PC-3 (cell line): Measurements from ENCODE around the gene DUSP5. TPM values are rescaled to one million over a fixed set of nuclear protein-coding genes. Genes with fewer than 3 reads are reported as not detected.

Experiments used
- ATAC-seq: fragments of 200-7000 bp; cut with Tn5 transposase; 2 replicates; pipeline ENCODE4 v1.9.1; 2020; ENCODE audit warnings: mild to moderate bottlenecking, moderate library complexity
- BruUV-seq: library from RNA; stranded (reverse); fragments of 400-500 nt; replicated peaks from 2 replicates; lab custom pipeline; 2021; lab: Mats Ljungman, UMichigan
- CTCF ChIA-PET: fragments of 300-600 bp; sonication (Branson Sonifier 250); formaldehyde crosslinking; loops from one replicate; lab custom pipeline; 2022; ENCODE audit warnings: antibody characterized with exemption; lab: Charles Lee
- POLR2A ChIA-PET: fragments of 300-600 bp; sonication (Branson Sonifier 250); formaldehyde crosslinking; loops from one replicate; lab custom pipeline; 2022; ENCODE audit warnings: antibody characterized with exemption; ENCODE audit not compliant: unreplicated experiment; lab: Charles Lee
- DNase-seq: peaks from one replicate; pipeline ENCODE4 v3.0.0-alpha.2; 2015
- H2AFZ ChIP-seq: fragments of 300-600 bp; sonication (generic); 2 replicates; pipeline ENCODE4 v1.6.0; 2016; ENCODE audit warnings: antibody characterized with exemption, low read length
- H3F3A ChIP-seq: fragments of 300-600 bp; sonication (generic); one replicate; pipeline ENCODE4 v1.6.0; 2017; ENCODE audit warnings: antibody characterized with exemption, low read length, control low read depth, mild to moderate bottlenecking; ENCODE audit not compliant: unreplicated experiment
- H3K27ac ChIP-seq: fragments of 300-600 bp; sonication (generic); 2 replicates; pipeline ENCODE4 v1.5.1; 2016; ENCODE audit warnings: mild to moderate bottlenecking, low read length
- H3K27me3 ChIP-seq: fragments of 300-600 bp; sonication (generic); 2 replicates; pipeline ENCODE4 v1.6.1; 2016; ENCODE audit warnings: low read length, mixed read lengths
- H3K36me3 ChIP-seq: fragments of 300-600 bp; sonication (generic); 2 replicates; pipeline ENCODE4 v1.6.1; 2016; ENCODE audit warnings: low read depth, mixed run types, low read length, mixed read lengths
- H3K4me1 ChIP-seq: fragments of 300-600 bp; sonication (generic); 2 replicates; pipeline ENCODE4 v1.5.1; 2016; ENCODE audit warnings: low read length; ENCODE audit not compliant: insufficient read depth
- H3K4me2 ChIP-seq: fragments of 300-600 bp; sonication (generic); 2 replicates; pipeline ENCODE4 v1.6.0; 2016; ENCODE audit warnings: low read length
- H3K4me3 ChIP-seq: fragments of 300-600 bp; sonication (generic); 2 replicates; pipeline ENCODE4 v1.5.1; 2016; ENCODE audit warnings: mild to moderate bottlenecking, low read length, mixed read lengths
- H3K79me2 ChIP-seq: fragments of 300-600 bp; sonication (generic); 2 replicates; pipeline ENCODE4 v1.6.1; 2017; ENCODE audit warnings: low read length, mixed read lengths
- H3K9ac ChIP-seq: fragments of 300-600 bp; sonication (generic); 2 replicates; pipeline ENCODE4 v1.6.0; 2016; ENCODE audit warnings: mild to moderate bottlenecking, low read length
- H3K9me2 ChIP-seq: fragments of 300-600 bp; sonication (generic); replicated peaks from 2 replicates; pipeline ENCODE4 v1.6.1; 2016; ENCODE audit warnings: mixed run types, low read length, mixed read lengths
- H3K9me3 ChIP-seq: fragments of 300-600 bp; sonication (generic); 2 replicates; pipeline ENCODE4 v1.6.1; 2016; ENCODE audit warnings: low read length, mixed read lengths
- H4K20me1 ChIP-seq: fragments of 300-600 bp; sonication (generic); 2 replicates; pipeline ENCODE4 v1.6.1; 2016; ENCODE audit warnings: low read length, mixed read lengths
- EZH2 ChIP-seq: fragments of 300-600 bp; sonication (generic); IDR thresholded peaks from one replicate; pipeline ENCODE4 v1.6.1; 2017; ENCODE audit warnings: antibody characterized with exemption, mild to moderate bottlenecking, low read length; ENCODE audit not compliant: unreplicated experiment
- EZH2phosphoT487 ChIP-seq: fragments of 300-600 bp; sonication (generic); IDR thresholded peaks from 2 replicates; pipeline ENCODE4 v1.6.1; 2018; ENCODE audit warnings: mild to moderate bottlenecking, antibody characterized with exemption, low read length, borderline replicate concordance
- intact Hi-C: fragments of 100-400 bp; cut with micrococcal nuclease; formaldehyde crosslinking; loops from 2 replicates; pipeline ENCODE4 v1.9.0; 2023
- total RNA-seq: library from RNA; depleted of rRNA; stranded (reverse); fragments of >200 nt; gene quantifications from 2 replicates; pipeline ENCODE4 v1.2.3, GENCODE V29; 2014
- TF ChIP-seq, protein P1 (sequence below): fragments of 300-600 bp; sonication (generic); conservative IDR thresholded peaks from 2 replicates; pipeline ENCODE4 v1.5.1; 2017; ENCODE audit warnings: antibody characterized with exemption, low read depth, mild to moderate bottlenecking, low read length

DUSP5 gene
- total RNA-seq, 1 experiment from 2014 or later = 206 TPM

DNA sequence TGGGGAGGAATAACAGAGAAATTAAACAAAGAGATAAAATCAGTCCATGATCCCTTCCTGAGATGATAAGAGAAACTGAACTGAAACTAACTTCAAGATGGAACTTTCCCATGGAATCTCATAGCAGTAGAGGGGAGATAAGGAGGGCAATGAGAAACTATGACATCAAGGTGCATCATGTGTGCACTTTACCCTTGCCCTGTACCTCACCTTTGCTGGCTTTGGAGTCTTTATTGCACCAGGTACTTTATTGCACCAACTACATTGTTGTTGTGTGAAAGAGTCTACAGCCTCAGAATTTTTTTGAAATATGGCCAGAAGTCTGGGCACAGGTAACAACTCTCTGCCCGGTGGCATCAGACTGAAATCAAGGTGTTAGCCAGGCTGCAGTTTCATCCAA, 58.6 kb downstream of the DUSP5 start:
- no peak overlapping the region for H3K27ac ChIP-seq
- POLR2A ChIA-PET = no interaction called here
- H3K4me3 ChIP-seq = no peak overlapping the region
- H3K9me2 ChIP-seq = no peaks in the 10 kb centered on the region
- no peaks in the 10 kb centered on the region for H4K20me1 ChIP-seq
- H3F3A ChIP-seq = no peaks in the 10 kb centered on the region
- no peaks in the 10 kb centered on the region for H3K27me3 ChIP-seq
- CTCF ChIA-PET = no interaction called here
- no TSS peak for BruUV-seq
- H3K36me3 ChIP-seq = no peaks in the 10 kb centered on the region
- no peak overlapping the region for H3K4me2 ChIP-seq
- H3K79me2 ChIP-seq = no peaks in the 10 kb centered on the region
- ATAC-seq (no peak), DNase-seq (no peak)
- no peak overlapping the region for H2AFZ ChIP-seq
- TF ChIP-seq EZH2phosphoT487 (no peak), EZH2 (no peak)
- TF ChIP-seq, protein P1, sequence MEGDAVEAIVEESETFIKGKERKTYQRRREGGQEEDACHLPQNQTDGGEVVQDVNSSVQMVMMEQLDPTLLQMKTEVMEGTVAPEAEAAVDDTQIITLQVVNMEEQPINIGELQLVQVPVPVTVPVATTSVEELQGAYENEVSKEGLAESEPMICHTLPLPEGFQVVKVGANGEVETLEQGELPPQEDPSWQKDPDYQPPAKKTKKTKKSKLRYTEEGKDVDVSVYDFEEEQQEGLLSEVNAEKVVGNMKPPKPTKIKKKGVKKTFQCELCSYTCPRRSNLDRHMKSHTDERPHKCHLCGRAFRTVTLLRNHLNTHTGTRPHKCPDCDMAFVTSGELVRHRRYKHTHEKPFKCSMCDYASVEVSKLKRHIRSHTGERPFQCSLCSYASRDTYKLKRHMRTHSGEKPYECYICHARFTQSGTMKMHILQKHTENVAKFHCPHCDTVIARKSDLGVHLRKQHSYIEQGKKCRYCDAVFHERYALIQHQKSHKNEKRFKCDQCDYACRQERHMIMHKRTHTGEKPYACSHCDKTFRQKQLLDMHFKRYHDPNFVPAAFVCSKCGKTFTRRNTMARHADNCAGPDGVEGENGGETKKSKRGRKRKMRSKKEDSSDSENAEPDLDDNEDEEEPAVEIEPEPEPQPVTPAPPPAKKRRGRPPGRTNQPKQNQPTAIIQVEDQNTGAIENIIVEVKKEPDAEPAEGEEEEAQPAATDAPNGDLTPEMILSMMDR = no peak
- intact Hi-C loops = no loop called here
- H3K9ac ChIP-seq = no peak overlapping the region
- H3K9me3 ChIP-seq = no peaks in the 10 kb centered on the region
- H3K4me1 ChIP-seq = no peaks in the 10 kb centered on the region

DNA sequence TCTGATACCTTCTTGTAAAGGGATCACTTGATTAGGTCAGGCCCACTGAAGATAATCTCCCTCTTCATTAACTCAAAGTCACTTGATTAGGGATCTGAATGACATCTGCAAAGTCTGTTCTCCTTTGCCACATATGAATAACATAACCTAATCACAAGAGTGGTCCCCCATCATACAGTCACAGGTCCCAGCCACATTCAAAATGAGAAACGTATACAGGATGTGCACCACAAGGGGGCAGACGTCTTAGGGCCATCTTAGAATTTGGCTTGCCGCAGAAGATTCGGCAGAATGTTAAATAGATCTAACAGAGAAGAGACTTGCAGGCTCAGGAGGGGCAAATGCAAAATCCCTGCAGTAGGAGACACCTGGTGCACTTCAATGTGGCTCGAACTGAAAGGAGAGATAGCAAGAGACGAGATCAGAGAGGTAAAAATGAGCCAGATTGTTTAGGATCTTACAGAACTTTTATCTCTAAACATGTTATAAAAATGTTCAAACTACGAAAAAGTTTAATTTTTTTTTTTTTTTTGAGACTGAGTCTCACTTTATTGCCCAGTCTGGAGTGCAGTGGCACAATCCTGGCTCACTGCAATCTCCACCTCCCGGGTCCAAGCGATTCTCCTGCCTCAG, 59.4 kb downstream of the DUSP5 start:
- Histone ChIP-seq H3K4me2 (no peak overlapping the region), H3F3A (no peaks in the 10 kb centered on the region), H3K9me3 (no peaks in the 10 kb centered on the region), H3K9ac (no peak overlapping the region), H3K4me1 (no peaks in the 10 kb centered on the region), H3K27me3 (no peaks in the 10 kb centered on the region), H4K20me1 (no peaks in the 10 kb centered on the region), H3K4me3 (no peak overlapping the region), H3K36me3 (no peaks in the 10 kb centered on the region), H3K79me2 (no peaks in the 10 kb centered on the region), H3K27ac (no peak overlapping the region), H3K9me2 (no peaks in the 10 kb centered on the region), H2AFZ (0 out of 2 replicates have a peak overlapping the region, but pooled peaks have one; percentile 37)
- ChIA-PET CTCF (interaction anchor here (0.6 kb wide), 1 partner anchor 1389 kb away, joined by 3 read pairs; no protein-coding TSS in a partner anchor), POLR2A (no interaction called here)
- no TSS peak for BruUV-seq
- ATAC-seq = peak; percentile 46
- intact Hi-C loops = no loop called here
- DNase-seq = peak; percentile 51
- no peak for TF ChIP-seq EZH2phosphoT487
- TF ChIP-seq, protein P1 = peak; percentile 73

DNA sequence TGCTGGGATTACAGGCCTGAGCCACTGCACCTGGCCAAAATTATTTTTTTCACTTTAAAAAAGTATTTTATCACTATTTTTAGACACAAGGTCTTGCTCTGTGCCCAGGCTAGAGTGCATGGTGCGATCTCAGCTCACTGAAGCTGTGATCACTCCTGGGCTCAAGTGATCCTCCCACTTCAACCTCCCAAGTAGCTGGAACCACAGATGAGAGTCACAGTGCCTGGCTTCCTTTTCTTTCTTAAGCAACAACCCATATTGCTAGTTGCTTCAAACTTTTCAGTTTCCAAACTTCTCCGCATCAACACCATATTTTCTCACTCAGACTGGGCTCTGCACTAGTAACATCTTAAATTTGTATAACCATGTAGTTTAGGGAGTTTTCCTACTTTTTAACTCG, 60.3 kb downstream of the DUSP5 start:
- DNase-seq (no peak), ATAC-seq (no peak)
- intact Hi-C loops = no loop called here
- H3F3A ChIP-seq = no peaks in the 10 kb centered on the region
- no peaks in the 10 kb centered on the region for H3K9me3 ChIP-seq
- no peak overlapping the region for H3K4me2 ChIP-seq
- no peak overlapping the region for H2AFZ ChIP-seq
- H3K27ac ChIP-seq = no peak overlapping the region
- H3K9ac ChIP-seq = no peak overlapping the region
- H3K4me3 ChIP-seq = no peak overlapping the region
- no TSS peak for BruUV-seq
- H3K27me3 ChIP-seq = no peaks in the 10 kb centered on the region
- CTCF ChIA-PET = interaction anchor here (0.6 kb wide), 1 partner anchor 1390 kb away, joined by 3 read pairs; no protein-coding TSS in a partner anchor
- no peak for TF ChIP-seq EZH2
- no peak for TF ChIP-seq EZH2phosphoT487
- TF ChIP-seq, protein P1 = no peak
- no peaks in the 10 kb centered on the region for H3K9me2 ChIP-seq
- no peaks in the 10 kb centered on the region for H3K4me1 ChIP-seq
- no peaks in the 10 kb centered on the region for H3K79me2 ChIP-seq
- no peaks in the 10 kb centered on the region for H3K36me3 ChIP-seq
- H4K20me1 ChIP-seq = no peaks in the 10 kb centered on the region
- POLR2A ChIA-PET = no interaction called here
